HepG2 (cell line): ENCODE data around the gene TMC2. TPM values are rescaled to one million over a fixed set of nuclear protein-coding genes. Genes with fewer than 3 reads are reported as not detected.

Experiments
- ATAC-seq: fragments of 200-7000 bp; cut with Tn5 transposase; 3 replicates; pipeline ENCODE4 v1.9.1; 2020; ENCODE audit warnings: mild to moderate bottlenecking, moderate library complexity
- BruUV-seq: library from RNA; stranded (reverse); fragments of 400-500 nt; replicated peaks from 2 replicates; lab custom pipeline; 2021; lab: Mats Ljungman, UMichigan
- CTCF ChIA-PET: fragments of 300-600 bp; formaldehyde crosslinking; extraction: SDS; loops from one replicate; lab custom pipeline; 2021; ENCODE audit warnings: low total read pairs, inconsistent platforms, low intra/inter-chr PET ratio; lab: Yijun Ruan, JAX
- POLR2A ChIA-PET: fragments of 350-600 bp; sonication (Branson Sonifier 250); formaldehyde crosslinking; loops from one replicate; lab custom pipeline; 2020; ENCODE audit warnings: antibody characterized with exemption, inconsistent platforms; lab: Yijun Ruan, JAX
- DNase-seq: peaks from one replicate; pipeline ENCODE4 v3.0.0-alpha.2; 2015; ENCODE audit warnings: low spot score
- FAIRE-seq: peaks from 3 replicates; lab custom pipeline; 2011; peaks lifted over from hg19 to GRCh38; lab: Jason Lieb, UNC
- H2AFZ ChIP-seq: one replicate; pipeline ENCODE4 v1.6.1; 2011; ENCODE audit warnings: low read length, inconsistent platforms
- H3K27ac ChIP-seq: fragments of 300-600 bp; 3 replicates; pipeline ENCODE4 v1.8.0; 2011; ENCODE audit warnings: mixed run types, mild to moderate bottlenecking, mixed read lengths, low read length, inconsistent platforms; ENCODE audit not compliant: insufficient read depth; ENCODE audit errors: extremely low read length
- H3K27me3 ChIP-seq, 2 experiments: fragments of 200-600 bp in 1 of 2; 2 replicates in 1 of 2; 3 replicates in 1 of 2; pipeline versions ENCODE4 v1.6.0 to v1.8.0; 2011; ENCODE audit warnings: low read length in 2 of 2, mild to moderate bottlenecking in 2 of 2, moderate library complexity in 2 of 2, inconsistent platforms in 1 of 2; ENCODE audit not compliant: insufficient read depth in 2 of 2, control insufficient read depth in 1 of 2
- H3K36me3 ChIP-seq, 2 experiments: fragments of 200-600 bp in 1 of 2; replicated peaks in 1 of 2; 2 replicates in 1 of 2; 3 replicates in 1 of 2; pipeline versions ENCODE4 v1.5.1 to v1.8.0; 2011; ENCODE audit warnings: low read length in 2 of 2, inconsistent platforms in 1 of 2; ENCODE audit not compliant: insufficient read depth in 2 of 2, control insufficient read depth in 1 of 2
- H3K4me1 ChIP-seq: 2 replicates; pipeline ENCODE4 v1.5.1; 2012; ENCODE audit warnings: low read length, inconsistent platforms; ENCODE audit not compliant: insufficient read depth
- H3K4me2 ChIP-seq: 2 replicates; pipeline ENCODE4 v1.6.0; 2011; ENCODE audit warnings: low read depth, low read length, inconsistent platforms
- H3K4me3 ChIP-seq, 3 experiments: fragments of 200-600 bp in 1 of 3; sonication (generic), shearing (Covaris generic) in 1 of 3; replicated peaks in 1 of 3; 2 replicates each; pipeline ENCODE4 v1.5.1; 2011 to 2016; ENCODE audit warnings: low read length in 3 of 3, inconsistent platforms in 2 of 3, low read depth in 2 of 3, mild to moderate bottlenecking in 2 of 3, control low read depth in 1 of 3, mixed read lengths in 1 of 3; ENCODE audit not compliant: insufficient read depth in 1 of 3
- H3K79me2 ChIP-seq: one replicate; pipeline ENCODE4 v1.6.1; 2011; ENCODE audit warnings: low read length, inconsistent platforms; ENCODE audit not compliant: insufficient read depth
- H3K9ac ChIP-seq: 2 replicates; pipeline ENCODE4 v1.6.0; 2011; ENCODE audit warnings: mild to moderate bottlenecking, low read depth, low read length, inconsistent platforms; ENCODE audit not compliant: insufficient read depth
- H3K9me3 ChIP-seq: 2 replicates; pipeline ENCODE4 v1.5.1; 2012; ENCODE audit warnings: mild to moderate bottlenecking, low read length
- H4K20me1 ChIP-seq: 2 replicates; pipeline ENCODE4 v1.6.0; 2011; ENCODE audit warnings: inconsistent platforms, mild to moderate bottlenecking, low read length, moderate library complexity; ENCODE audit not compliant: insufficient read depth
- CENPBD1 ChIP-seq: sonication (generic); formaldehyde crosslinking; IDR thresholded peaks from 2 replicates; pipeline ENCODE4 v1.8.0; 2022; ENCODE audit warnings: missing genetic modification reagents, low read depth, mild to moderate bottlenecking, borderline replicate concordance
- CREB1 ChIP-seq, 2 experiments: fragments of 450-650 bp in 1 of 2; IDR thresholded peaks; 2 replicates each; pipeline ENCODE4 v1.6.1; 2016 to 2017; ENCODE audit warnings: control low read depth in 1 of 2, mild to moderate bottlenecking in 1 of 2, missing compliant biosample characterization in 1 of 2, missing genetic modification characterization in 1 of 2
- CTCF ChIP-seq: sonication (generic); formaldehyde crosslinking; IDR thresholded peaks from 2 replicates; pipeline ENCODE4 v1.5.0; 2020; ENCODE audit warnings: mild to moderate bottlenecking, missing genetic modification reagents, moderate library complexity
- GFI1 ChIP-seq: sonication (generic); formaldehyde crosslinking; IDR thresholded peaks from 2 replicates; pipeline ENCODE4 v1.5.0; 2020; ENCODE audit warnings: missing genetic modification reagents, mild to moderate bottlenecking, borderline replicate concordance
- HNRNPH1 ChIP-seq: fragments of 200-400 bp; formaldehyde crosslinking; optimal IDR thresholded peaks from 2 replicates; pipeline ENCODE3; 2017; ENCODE audit warnings: mild to moderate bottlenecking, low read depth, low read length
- KLF11 ChIP-seq: IDR thresholded peaks from 2 replicates; pipeline ENCODE4 v1.6.1; 2016; ENCODE audit warnings: missing compliant biosample characterization
- YEATS4 ChIP-seq: sonication (generic); formaldehyde crosslinking; IDR thresholded peaks from 2 replicates; pipeline ENCODE4 v1.4.0; 2020; ENCODE audit warnings: missing genetic modification reagents, borderline replicate concordance
- ZFP37 ChIP-seq: sonication (generic); formaldehyde crosslinking; IDR thresholded peaks from 2 replicates; pipeline ENCODE4 v1.4.0; 2020; ENCODE audit warnings: missing genetic modification reagents, borderline replicate concordance
- ZNF512 ChIP-seq: sonication (generic); formaldehyde crosslinking; IDR thresholded peaks from 2 replicates; pipeline ENCODE4 v1.4.0; 2020; ENCODE audit warnings: mild to moderate bottlenecking, missing genetic modification reagents
- ZNF513 ChIP-seq: sonication (generic); formaldehyde crosslinking; conservative IDR thresholded peaks from 2 replicates; pipeline ENCODE4 v1.5.0; 2020; ENCODE audit warnings: missing genetic modification reagents
- ZZZ3 ChIP-seq: sonication (generic); formaldehyde crosslinking; IDR thresholded peaks from 2 replicates; pipeline ENCODE4 v1.4.0; 2020; ENCODE audit warnings: missing genetic modification reagents, mild to moderate bottlenecking, borderline replicate concordance
- WGBS: methylation state at CpG from one replicate; pipeline ENCODE4 v1.1.6; 2017; ENCODE audit warnings: low lambda C conversion rate; 5-methylcytosine and 5-hydroxymethylcytosine counted together
- in situ Hi-C: cut with HindIII; loops from 2 replicates; pipeline ENCODE4 v1.10.0; 2017; ENCODE audit warnings: low pct_unique_long_range_greater_than_20kb; ENCODE audit not compliant: extremely low pct_ligation_motif_present
- intact Hi-C: fragments of 100-400 bp; cut with micrococcal nuclease; formaldehyde crosslinking; loops from one replicate; pipeline ENCODE4 v1.10.0; 2022; ENCODE audit not compliant: unreplicated experiment
- polyA plus RNA-seq, 8 experiments: library from polyadenylated mRNA; depleted of rRNA in 3 of 8; stranded (reverse) in 7 of 8; unstranded in 1 of 8; fragments of >200 nt; fragmentation: Illumina TruSeq in 4 of 8; extraction: Trizol in 4 of 8; gene quantifications; 2 replicates each; pipeline versions ENCODE4 v1.2.1 to v1.2.3, GENCODE V29; 2011 to 2016; ENCODE audit warnings: low read depth in 4 of 8, missing spikeins in 1 of 8, mixed read lengths in 1 of 8; ENCODE audit not compliant: insufficient read depth in 1 of 8
- total RNA-seq, 5 experiments: library from RNA; depleted of rRNA; stranded (reverse); fragments of >200 nt; fragmentation: Illumina TruSeq; extraction: Trizol; gene quantifications; 2 replicates each; pipeline ENCODE4 v1.2.3, GENCODE V29; 2016; ENCODE audit warnings: low read depth in 1 of 5

TMC2 gene
- total and polyA plus RNA-seq, 2 of the 13 experiments (the other 11 are each of a cell fraction or from before 2014, with no cell fraction given) = not detected

- DNase-seq (no peak), ATAC-seq (no peak), FAIRE-seq (no peak)
- H3K79me2 ChIP-seq = no peaks in the 10 kb centered on the region
- no peak overlapping the region for H3K27ac ChIP-seq
- in situ Hi-C loops = no loop called here
- H3K36me3 ChIP-seq = no peaks in the 10 kb centered on the region
- H3K4me1 ChIP-seq = no peaks in the 10 kb centered on the region
- ChIA-PET POLR2A (no interaction called here), CTCF (no interaction called here)
- H2AFZ ChIP-seq = no peak overlapping the region
- BruUV-seq = no TSS peak
- intact Hi-C loops = no loop called here
- H4K20me1 ChIP-seq = no peaks in the 10 kb centered on the region
- H3K9me3 ChIP-seq = peaks cover 15% of the 10 kb centered on the region
- H3K4me2 ChIP-seq = no peak overlapping the region
- H3K9ac ChIP-seq = no peak overlapping the region
- H3K4me3 ChIP-seq = no peak overlapping the region
- peaks cover 3 to 20% of the 10 kb centered on the region in 2 experiments; a peak in 2 of 5 replicates for H3K27me3 ChIP-seq
- WGBS = 4% methylated on average over 6 of the region's 6 CpGs
- no peak for TF ChIP-seq HNRNPH1
- no peak for TF ChIP-seq YEATS4 (CRISPR knock-in tag)
- no peak for TF ChIP-seq CTCF
- no peak for TF ChIP-seq GFI1 (CRISPR knock-in tag)
- no peak for TF ChIP-seq KLF11 (CRISPR knock-in tag)
- no peak for TF ChIP-seq CENPBD1 (CRISPR knock-in tag)
- TF ChIP-seq ZNF513 (CRISPR knock-in tag) = no peak
- TF ChIP-seq ZZZ3 = no peak
- TF ChIP-seq ZFP37 = no peak
- TF ChIP-seq ZNF512 (CRISPR knock-in tag) = no peak
- TF ChIP-seq CREB1 (IDR thresholded peaks at IDR 0.05) = no peak
- TF ChIP-seq CREB1 (CRISPR knock-in tag; IDR thresholded peaks at IDR 0.05) = no peak
These were observed 74.8 kb downstream of the TMC2 start for GRCh38 chr20:2610941-2611720.
